Left lung (tissue), 10 donors: Measurements from ENCODE around the gene ZNF616. TPM values are rescaled to one million over a fixed set of nuclear protein-coding genes. Genes with fewer than 3 reads are reported as not detected.

Experiments used
- ATAC-seq: fragments of 200-7000 bp; cut with Tn5 transposase; one replicate; pipeline ENCODE4 v1.9.1; 2020; ENCODE audit warnings: moderate library complexity
- DNase-seq, 4 donors: peaks; one replicate each; pipeline ENCODE4 v3.0.0-alpha.2; 2013 to 2020
- H3K27ac ChIP-seq, 2 donors: fragments of 200-600 bp; sonication (generic) in 1 of 2; one replicate each; pipeline versions ENCODE4 v1.5.0 to v1.8.0; 2020 to 2021
- H3K27me3 ChIP-seq, 2 donors: fragments of 200-600 bp; sonication (generic) in 1 of 2; one replicate each; pipeline versions ENCODE4 v1.5.0 to v1.8.0; 2020 to 2021
- H3K36me3 ChIP-seq, 2 donors: fragments of 200-600 bp; sonication (generic) in 1 of 2; one replicate each; pipeline versions ENCODE4 v1.5.0 to v1.8.0; 2020 to 2021
- H3K4me1 ChIP-seq, 2 donors: fragments of 200-600 bp; one replicate each; pipeline ENCODE4 v1.8.0; 2021
- H3K4me3 ChIP-seq, 2 donors: fragments of 200-600 bp; sonication (generic) in 1 of 2; one replicate each; pipeline versions ENCODE4 v1.5.0 to v1.8.0; 2020 to 2021; ENCODE audit warnings: mild to moderate bottlenecking in 1 of 2
- H3K9me3 ChIP-seq, 2 donors: fragments of 200-600 bp; sonication (generic) in 1 of 2; one replicate each; pipeline versions ENCODE4 v1.5.0 to v1.8.0; 2020 to 2021
- intact Hi-C, 2 donors: fragments of 100-400 bp; cut with DNase I; formaldehyde crosslinking; loops; one replicate each; pipeline versions ENCODE4 v1.11.2 to v1.14.2; 2022
- polyA plus RNA-seq, 6 donors: library from polyadenylated mRNA; unstranded; fragments of 120-200 nt; gene quantifications; one replicate each; pipeline ENCODE4 v1.2.1, GENCODE V29; 2013; ENCODE audit not compliant: insufficient read length in 6 of 6
- total RNA-seq, 2 donors: library from RNA; stranded (reverse); fragmentation: NEBNext Ultra II Directional; extraction: Animal tissue kit (Norgen Biotek cat#: 25700); gene quantifications; one replicate each; pipeline ENCODE4 v1.2.1, GENCODE V29; 2021
- TF ChIP-seq, protein P1 (sequence below), 2 donors: fragments of 200-600 bp; sonication (generic) in 1 of 2; IDR thresholded peaks; one replicate each; pipeline versions ENCODE4 v1.5.0 to v1.8.0; 2021; ENCODE audit warnings: antibody characterized with exemption in 2 of 2
- donor health status: DM: no; HTN: yes; CAD: no.
- donor health status: DM: no; HTN: no; CAD: no.

ZNF616 gene
- total and polyA plus RNA-seq, 8 donors: 12.0 to 26.0 (median 23.1) TPM

DNA sequence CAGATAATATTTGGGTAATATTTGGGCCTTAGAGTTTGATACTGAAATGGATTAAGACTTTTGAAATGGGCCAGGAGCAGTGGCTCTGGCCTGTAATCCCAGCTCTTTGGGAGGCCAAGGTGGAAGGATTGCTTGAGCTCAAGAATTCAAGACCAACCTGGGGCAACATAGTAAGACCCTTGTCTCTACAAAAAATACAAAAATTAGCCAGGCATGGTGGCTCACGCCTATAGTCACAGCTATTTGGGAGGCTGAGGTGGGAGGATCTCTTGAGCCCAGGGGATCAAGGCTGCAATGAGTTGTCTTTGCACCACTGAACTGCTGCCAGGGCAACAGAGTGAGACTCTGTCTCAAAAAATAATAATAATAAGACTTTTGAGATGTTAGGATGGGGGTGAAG is 32.6 kb upstream of the ZNF616 start:
- ATAC-seq (no peak), DNase-seq (no peak)
- no peaks in the 10 kb centered on the region for H3K27me3 ChIP-seq
- peaks cover 7 to 24% of the 10 kb centered on the region in 2 donors for H3K4me1 ChIP-seq
- H3K9me3 ChIP-seq: no peaks in the 10 kb centered on the region
- peaks cover 0 to 20% of the 10 kb centered on the region in 2 donors for H3K36me3 ChIP-seq
- no peak overlapping the region for H3K4me3 ChIP-seq
- peak overlapping the region in 1 of 2 donors; percentile 78 for H3K27ac ChIP-seq
- intact Hi-C loops: no loop called here
- TF ChIP-seq, protein P1, sequence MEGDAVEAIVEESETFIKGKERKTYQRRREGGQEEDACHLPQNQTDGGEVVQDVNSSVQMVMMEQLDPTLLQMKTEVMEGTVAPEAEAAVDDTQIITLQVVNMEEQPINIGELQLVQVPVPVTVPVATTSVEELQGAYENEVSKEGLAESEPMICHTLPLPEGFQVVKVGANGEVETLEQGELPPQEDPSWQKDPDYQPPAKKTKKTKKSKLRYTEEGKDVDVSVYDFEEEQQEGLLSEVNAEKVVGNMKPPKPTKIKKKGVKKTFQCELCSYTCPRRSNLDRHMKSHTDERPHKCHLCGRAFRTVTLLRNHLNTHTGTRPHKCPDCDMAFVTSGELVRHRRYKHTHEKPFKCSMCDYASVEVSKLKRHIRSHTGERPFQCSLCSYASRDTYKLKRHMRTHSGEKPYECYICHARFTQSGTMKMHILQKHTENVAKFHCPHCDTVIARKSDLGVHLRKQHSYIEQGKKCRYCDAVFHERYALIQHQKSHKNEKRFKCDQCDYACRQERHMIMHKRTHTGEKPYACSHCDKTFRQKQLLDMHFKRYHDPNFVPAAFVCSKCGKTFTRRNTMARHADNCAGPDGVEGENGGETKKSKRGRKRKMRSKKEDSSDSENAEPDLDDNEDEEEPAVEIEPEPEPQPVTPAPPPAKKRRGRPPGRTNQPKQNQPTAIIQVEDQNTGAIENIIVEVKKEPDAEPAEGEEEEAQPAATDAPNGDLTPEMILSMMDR (IDR thresholded peaks at IDR 0.05): no peak

DNA sequence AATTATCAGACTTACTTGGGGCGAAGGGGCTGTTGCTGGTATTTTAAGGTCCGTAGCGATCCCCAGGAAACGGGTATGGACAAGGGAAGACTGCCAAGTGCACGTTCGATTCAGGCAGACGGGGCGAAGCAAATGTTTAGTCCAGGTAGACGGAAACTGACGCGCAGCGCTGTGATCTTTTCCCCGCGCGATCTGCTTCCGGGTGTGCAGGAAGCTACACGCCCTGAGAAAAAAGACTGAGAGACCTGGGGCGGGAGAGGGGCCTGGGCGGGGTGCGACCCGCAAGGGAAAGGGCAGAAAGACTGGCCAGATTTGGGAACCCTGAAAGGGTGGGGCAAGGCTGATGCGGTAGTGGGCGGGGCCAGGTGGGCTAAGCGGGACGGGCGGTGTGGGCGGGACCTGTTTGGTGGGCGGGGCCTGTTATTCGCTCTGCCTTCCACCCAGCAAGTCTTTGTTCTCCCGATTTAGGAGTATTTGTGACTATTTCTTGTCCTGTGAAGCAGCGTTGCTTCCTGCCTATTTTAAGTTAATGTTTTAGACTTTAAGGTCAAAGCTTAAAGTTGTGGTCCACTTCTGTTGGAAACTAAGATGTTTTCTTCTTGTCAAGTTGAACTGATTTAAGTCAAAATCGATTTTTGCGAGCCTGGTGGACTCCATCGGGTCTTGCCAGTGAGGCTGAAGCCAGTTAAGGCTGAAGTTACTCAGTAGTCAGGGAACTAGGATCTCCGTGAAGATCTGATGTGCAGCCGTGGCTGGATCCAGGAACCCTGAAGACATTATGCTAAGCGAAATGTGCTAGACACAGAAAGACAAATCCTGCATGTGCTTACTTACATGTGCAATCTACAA is 31.8 kb upstream of the ZNF616 start, which contains the start of gene ZNF836:
TSS of gene ZNF836 (minus strand) at position 301 of the 849 bp plus-strand sequence. CDS start 3,549 bp downstream, outside the sequence.
- no peaks in the 10 kb centered on the region for H3K9me3 ChIP-seq
- H3K4me1 ChIP-seq: peaks cover 7 to 24% of the 10 kb centered on the region in 2 donors
- peaks cover 0 to 28% of the 10 kb centered on the region in 2 donors for H3K36me3 ChIP-seq
- TF ChIP-seq, protein P1 (IDR thresholded peaks at IDR 0.05): no peak
- ATAC-seq: peak; percentile 100
- DNase-seq: peak; percentile 81 to 98 (median 94)
- H3K4me3 ChIP-seq: peak within 1 kb of the TSS; percentile 59 to 66
- intact Hi-C loops: no loop called here
- H3K27ac ChIP-seq: peak within 1 kb of the TSS; percentile 71 to 78
- no peaks in the 10 kb centered on the region for H3K27me3 ChIP-seq

DNA sequence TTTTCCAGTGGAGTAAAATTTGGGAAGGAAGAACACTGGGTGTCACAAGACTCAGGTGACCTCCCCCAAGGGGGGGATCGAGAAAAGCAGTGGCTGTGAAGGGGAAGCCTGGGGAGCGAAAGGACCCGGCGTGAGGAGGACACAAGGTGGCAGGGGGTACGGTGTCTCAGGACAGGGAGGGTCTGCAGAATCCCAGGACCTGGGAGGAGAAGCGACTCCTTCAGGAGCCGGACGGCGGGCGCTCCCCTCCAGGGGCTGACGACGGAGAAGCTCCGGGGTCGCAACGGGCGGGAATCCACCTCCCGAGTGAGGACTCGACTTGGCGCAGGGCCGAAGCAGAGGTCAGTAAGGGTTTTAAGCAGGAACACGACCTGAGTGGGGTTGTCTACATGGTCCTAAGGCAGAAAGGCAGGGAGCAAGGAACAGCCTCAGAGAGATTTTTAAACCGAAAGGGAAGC is 31.2 kb upstream of the ZNF616 start:
- peak; percentile 37 for ATAC-seq
- peak in 3 of 4 donors; percentile 30 to 84 (median 33) for DNase-seq
- TF ChIP-seq, protein P1 (IDR thresholded peaks at IDR 0.05): no peak
- peak overlapping the region; percentile 71 to 78 for H3K27ac ChIP-seq
- H3K9me3 ChIP-seq: no peaks in the 10 kb centered on the region
- H3K4me1 ChIP-seq: peaks cover 7 to 24% of the 10 kb centered on the region in 2 donors
- peak overlapping the region; percentile 59 to 66 for H3K4me3 ChIP-seq
- no peaks in the 10 kb centered on the region for H3K27me3 ChIP-seq
- intact Hi-C loops: no loop called here
- H3K36me3 ChIP-seq: peaks cover 0 to 35% of the 10 kb centered on the region in 2 donors

DNA sequence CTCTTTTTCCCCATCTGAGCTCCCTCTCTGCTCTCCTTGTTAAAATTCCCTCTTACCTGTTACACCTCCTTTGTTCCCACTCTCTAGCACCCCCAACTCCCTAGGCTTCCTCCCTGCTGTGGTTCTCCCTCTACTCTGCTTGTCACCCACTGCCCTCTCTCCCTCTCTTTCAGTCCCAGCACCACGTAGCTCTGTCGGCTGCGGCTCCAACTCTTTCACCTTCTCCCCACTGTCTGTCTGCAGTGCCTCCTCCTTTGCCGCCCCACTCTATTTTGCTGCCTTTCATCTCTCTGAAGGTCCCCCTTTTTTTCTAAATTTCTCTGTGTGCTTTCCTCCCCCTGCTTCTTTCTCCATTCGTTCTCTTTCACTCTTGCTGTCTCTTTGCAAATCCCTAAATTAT is 30.6 kb upstream of the ZNF616 start:
- TF ChIP-seq, protein P1 (IDR thresholded peaks at IDR 0.05): no peak
- intact Hi-C loops: no loop called here
- peak overlapping the region in 1 of 2 donors; percentile 78 for H3K27ac ChIP-seq
- peaks cover 0 to 4% of the 10 kb centered on the region in 2 donors for H3K9me3 ChIP-seq
- peak overlapping the region; percentile 59 to 66 for H3K4me3 ChIP-seq
- H3K36me3 ChIP-seq: peaks cover 0 to 41% of the 10 kb centered on the region in 2 donors
- ATAC-seq (peak; percentile 35), DNase-seq (peak in 1 of 4 donors; percentile 3)
- H3K27me3 ChIP-seq: no peaks in the 10 kb centered on the region
- H3K4me1 ChIP-seq: peaks cover 7 to 24% of the 10 kb centered on the region in 2 donors
